GM12874 (cell line): ENCODE data around the gene CCDC9.

ENCODE experiments used
- TF ChIP-seq, protein P1 (sequence below): IDR thresholded peaks from 2 replicates; pipeline ENCODE4 v1.5.1; 2011; ENCODE audit warnings: low read depth, mild to moderate bottlenecking, control low read depth, low read length, moderate library complexity; ENCODE audit not compliant: insufficient read depth

Gene CCDC9

DNA sequence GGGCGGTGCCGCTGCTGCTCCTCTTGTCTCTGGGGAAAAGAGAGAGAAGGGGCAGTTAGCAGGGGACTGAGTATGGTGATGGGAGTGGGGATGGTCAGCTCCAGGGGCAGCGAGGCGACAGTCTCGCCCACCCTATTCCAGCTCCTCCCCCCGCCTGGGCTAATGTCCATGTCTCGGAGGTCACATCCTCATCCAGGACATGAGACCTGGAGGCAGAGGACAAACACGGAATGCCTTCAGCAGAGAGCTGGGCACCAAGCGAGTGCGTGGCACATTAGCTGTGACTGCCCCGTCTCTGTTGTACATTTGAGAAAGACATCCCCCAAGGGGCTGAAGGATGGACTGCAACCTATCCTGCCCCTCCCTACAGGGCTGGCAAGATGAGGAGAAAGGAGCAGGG lies 34.4 kb upstream of the CCDC9 start:
- TF ChIP-seq, protein P1, sequence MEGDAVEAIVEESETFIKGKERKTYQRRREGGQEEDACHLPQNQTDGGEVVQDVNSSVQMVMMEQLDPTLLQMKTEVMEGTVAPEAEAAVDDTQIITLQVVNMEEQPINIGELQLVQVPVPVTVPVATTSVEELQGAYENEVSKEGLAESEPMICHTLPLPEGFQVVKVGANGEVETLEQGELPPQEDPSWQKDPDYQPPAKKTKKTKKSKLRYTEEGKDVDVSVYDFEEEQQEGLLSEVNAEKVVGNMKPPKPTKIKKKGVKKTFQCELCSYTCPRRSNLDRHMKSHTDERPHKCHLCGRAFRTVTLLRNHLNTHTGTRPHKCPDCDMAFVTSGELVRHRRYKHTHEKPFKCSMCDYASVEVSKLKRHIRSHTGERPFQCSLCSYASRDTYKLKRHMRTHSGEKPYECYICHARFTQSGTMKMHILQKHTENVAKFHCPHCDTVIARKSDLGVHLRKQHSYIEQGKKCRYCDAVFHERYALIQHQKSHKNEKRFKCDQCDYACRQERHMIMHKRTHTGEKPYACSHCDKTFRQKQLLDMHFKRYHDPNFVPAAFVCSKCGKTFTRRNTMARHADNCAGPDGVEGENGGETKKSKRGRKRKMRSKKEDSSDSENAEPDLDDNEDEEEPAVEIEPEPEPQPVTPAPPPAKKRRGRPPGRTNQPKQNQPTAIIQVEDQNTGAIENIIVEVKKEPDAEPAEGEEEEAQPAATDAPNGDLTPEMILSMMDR: no peak

DNA sequence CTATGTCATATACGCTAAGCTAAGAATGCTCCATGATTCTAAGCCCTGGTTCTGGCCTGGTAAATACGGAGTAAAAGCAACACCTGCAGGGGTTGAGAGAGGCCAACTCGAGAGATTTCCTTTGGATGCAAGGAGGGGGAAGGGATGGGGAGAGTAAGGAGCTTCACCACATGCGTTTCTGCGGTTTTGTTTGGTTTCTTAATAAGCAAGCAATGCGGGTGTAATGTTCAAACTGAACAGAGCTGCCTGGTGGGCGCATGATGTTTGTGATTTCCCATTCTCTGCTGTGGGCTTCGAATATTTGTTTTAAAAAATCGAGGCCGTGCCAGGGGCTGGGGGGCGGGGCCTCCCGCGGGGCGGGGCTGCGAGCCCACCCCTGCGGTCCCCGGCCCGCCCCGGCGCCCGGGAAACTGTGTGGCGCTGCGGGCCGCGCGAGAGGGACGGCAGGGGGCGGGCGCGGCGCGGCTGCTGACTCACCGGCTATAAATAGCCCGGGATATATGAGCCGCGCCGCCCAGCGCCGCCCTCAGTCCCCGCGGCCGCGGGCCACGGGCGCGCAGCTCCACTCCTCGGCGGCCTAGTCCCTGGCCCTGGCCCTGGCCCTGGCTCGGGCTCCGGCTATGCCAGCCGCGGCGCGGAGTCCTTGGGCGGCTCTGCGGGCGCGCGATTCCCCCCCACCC lies 30.4 kb upstream of the CCDC9 start:
- TF ChIP-seq, protein P1: no peak

DNA sequence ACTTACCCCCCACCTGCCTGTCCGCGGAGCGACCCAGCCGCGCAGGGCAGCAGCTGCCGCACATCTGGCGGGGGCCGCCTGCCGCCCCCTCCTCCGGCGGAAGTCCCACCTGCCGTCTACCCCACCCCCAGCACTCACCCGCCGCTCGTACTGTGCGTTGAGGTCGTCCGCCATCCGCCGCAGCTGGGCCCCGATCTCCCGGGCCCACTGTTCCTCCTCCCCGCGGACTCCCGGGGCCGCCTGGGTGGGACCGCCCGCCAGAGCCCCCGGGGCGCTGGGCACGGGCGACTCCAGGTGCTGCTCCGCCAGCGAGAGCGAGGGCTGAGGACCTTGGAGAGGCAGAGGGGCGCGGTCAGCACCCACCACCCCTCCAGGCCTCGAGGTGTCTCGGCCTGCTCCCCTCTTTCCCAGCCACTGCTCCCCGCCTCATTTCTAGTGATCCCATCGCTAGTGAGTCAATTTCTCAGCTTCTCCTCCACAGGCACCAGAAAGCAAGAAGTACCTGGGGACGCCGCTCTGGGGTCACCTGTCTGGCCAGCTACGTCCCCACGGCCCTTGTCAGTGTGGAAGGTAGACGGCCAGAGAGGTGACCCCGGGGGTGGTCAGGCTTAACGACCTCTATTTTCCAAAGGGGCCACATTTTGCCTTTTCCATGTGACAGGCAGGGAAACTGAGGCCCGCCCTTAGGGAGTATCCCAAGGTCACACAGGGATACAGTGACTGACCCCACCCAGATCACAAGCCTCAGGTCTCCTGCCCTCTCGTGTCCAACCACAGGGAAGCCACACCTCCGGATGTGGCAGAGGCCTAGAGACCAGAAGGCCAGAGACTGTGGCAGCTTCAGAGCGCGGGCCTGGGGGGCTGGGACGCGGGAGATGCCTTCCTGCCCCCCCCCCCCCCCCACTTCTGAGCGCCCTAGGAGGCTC lies 29.6 kb upstream of the CCDC9 start:
- TF ChIP-seq, protein P1: no peak

DNA sequence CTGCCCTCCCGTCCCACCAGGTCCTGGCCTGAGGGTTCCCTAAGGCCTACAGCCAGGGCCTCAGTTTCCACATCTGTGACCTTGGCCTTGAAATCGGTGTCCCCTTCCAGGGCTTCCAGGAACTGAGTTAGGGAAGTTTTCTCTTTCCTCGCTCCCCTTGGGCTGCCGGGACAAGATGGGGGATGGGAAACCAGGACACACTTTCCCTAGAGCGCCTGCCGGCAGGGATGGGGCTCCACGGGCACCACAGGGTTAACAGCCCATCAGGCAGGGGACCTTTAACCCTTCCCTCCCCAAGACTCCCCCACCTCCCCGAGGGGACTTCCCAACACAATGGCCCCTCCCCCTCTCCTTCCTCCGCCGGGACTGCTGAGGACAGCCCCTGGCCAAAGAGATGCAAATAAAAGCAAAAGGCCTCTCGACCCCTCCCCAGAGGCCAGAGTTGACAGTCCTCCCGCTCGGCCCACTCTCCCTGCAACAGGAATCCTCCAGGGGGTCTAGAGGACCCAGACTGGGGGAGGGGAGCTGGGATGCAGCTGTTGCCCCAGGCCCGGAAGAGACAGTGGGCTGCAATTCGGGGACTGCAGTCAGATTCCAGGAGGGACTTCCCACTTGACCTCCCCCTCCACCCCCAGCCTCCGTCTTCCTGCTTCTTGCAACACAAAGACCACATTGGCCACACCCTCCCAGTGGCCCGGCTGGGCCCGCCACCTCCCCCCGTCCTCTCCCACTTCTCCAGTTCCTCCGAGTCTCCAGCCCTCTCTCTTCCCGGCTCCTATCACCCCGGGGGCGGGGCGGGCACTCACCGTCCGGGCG lies 28.8 kb upstream of the CCDC9 start:
- TF ChIP-seq, protein P1: no peak

DNA sequence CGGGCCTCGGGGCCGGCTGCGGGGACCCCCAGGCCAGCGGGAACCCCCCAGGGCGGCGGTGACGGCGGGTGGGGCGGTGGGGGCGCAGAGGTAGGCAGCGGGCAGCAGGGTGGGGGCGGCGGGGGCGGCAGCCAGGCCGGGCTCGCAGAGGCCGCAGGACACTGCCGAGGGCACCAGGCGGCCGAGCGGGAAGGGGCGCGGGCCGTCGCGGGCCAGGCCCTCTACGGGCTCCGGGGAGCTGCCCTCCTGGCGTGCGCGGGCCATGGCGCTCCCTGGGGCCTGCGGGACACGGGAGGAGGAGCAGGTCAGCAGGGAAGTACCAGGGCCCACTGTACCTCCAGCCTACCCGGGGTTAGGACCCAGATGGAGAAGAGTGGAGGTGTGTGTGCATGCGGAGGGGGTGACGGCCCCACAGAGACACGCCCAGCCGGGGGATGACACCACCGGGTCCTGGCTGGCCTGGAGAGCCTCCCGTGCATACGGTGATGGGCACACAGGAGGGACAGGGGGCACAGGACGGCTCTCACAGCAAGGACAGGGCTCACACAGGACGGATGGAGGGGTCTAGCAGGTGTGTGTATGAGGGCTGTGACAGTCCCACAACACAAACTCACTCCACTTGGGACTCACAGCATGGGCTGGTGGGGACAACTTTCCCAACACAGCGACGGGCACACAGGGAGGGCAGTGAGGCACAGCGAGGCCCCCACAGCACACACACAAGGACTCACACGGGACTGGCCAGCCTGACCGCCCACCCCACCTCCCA lies 28.0 kb upstream of the CCDC9 start:
- TF ChIP-seq, protein P1: no peak

DNA sequence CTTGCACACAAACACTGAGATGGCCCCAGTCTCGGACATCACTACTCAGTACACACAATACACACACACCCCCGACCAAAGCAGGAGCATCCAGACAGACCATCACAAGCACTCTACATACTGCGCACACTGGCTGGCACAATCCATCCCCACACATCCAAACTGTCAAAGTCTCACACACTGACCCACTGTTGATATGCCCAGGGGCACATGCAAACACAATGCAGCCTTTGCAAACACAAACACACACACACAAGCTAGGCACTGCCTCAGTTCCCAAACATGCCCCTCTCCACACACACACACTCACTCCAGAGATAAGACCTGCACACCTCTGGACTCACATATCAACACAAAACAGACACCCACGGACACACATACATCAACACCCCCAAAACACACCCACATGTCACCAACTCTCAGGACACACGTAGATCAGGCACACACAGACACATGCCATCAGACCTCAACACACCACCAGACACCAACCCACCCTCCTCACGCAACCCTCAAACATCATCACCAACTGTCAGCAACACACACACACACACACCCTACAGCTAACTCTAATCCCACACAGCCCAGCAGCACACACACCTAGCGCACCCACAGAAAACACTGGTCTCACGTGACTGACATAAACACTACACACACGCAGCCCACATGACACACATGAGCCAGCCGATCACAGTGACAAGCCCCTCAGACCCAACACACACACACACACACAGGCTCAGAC lies 27.2 kb upstream of the CCDC9 start:
- TF ChIP-seq, protein P1: no peak
